GM12878 (cell line): ENCODE measurements around the gene RNF34. TPM values are rescaled to one million over a fixed set of nuclear protein-coding genes. Genes with fewer than 3 reads are reported as not detected.

Experiments
- CHD2 ChIP-seq: IDR thresholded peaks from 2 replicates; pipeline ENCODE4 v1.6.1; 2011; ENCODE audit warnings: low read depth, low read length, improper control_type of control experiment, borderline replicate concordance
- EZH2 ChIP-seq: IDR thresholded peaks from 2 replicates; pipeline ENCODE4 v1.6.1; 2012; ENCODE audit warnings: low read depth, mild to moderate bottlenecking, control low read depth, inconsistent platforms, low read length, borderline replicate concordance; ENCODE audit not compliant: control insufficient read depth
- FOXM1 ChIP-seq: IDR thresholded peaks from 2 replicates; pipeline ENCODE4 v1.6.1; 2012; ENCODE audit warnings: low read depth, mild to moderate bottlenecking, inconsistent platforms, low read length, moderate library complexity
- PBX3 ChIP-seq: IDR thresholded peaks from 2 replicates; pipeline ENCODE4 v1.6.1; 2011; ENCODE audit warnings: mild to moderate bottlenecking, low read depth, low read length, moderate library complexity; ENCODE audit not compliant: insufficient replicate concordance
- RAD21 ChIP-seq: IDR thresholded peaks from 2 replicates; pipeline ENCODE4 v1.6.1; 2011; ENCODE audit warnings: mild to moderate bottlenecking, low read depth, low read length, moderate library complexity; ENCODE audit not compliant: insufficient read depth
- RELB ChIP-seq: fragments of 450-650 bp; IDR thresholded peaks from 2 replicates; pipeline ENCODE4 v1.6.1; 2017; ENCODE audit warnings: low read depth, mild to moderate bottlenecking, moderate library complexity
- SIX5 ChIP-seq: IDR thresholded peaks from 2 replicates; pipeline ENCODE4 v1.6.1; 2011; ENCODE audit warnings: mild to moderate bottlenecking, low read depth, low read length, moderate library complexity; ENCODE audit not compliant: severe bottlenecking
- USF2 ChIP-seq: IDR thresholded peaks from 2 replicates; pipeline ENCODE4 v1.6.1; 2011; ENCODE audit warnings: low read depth, low read length, improper control_type of control experiment, borderline replicate concordance
- ZNF217 ChIP-seq: fragments of 450-650 bp; IDR thresholded peaks from 2 replicates; pipeline ENCODE4 v1.6.1; 2017; ENCODE audit warnings: antibody characterized with exemption, mild to moderate bottlenecking
- polyA plus RNA-seq, 11 experiments: library from polyadenylated mRNA; depleted of rRNA in 4 of 11; unstranded in 6 of 11; stranded (reverse) in 5 of 11; fragments of >200 nt; fragmentation: Nextera tagmentation in 4 of 11; fragmentation: Illumina TruSeq in 1 of 11; extraction: Ambion mirVana in 4 of 11; extraction: Trizol in 1 of 11; gene quantifications; 1 replicate in 1 of 11; 2 replicates in 10 of 11; pipeline versions ENCODE4 v1.2.1 to v1.2.3, GENCODE V29; 2011 to 2016; ENCODE audit warnings: inconsistent platforms in 2 of 11, missing spikeins in 2 of 11, low read depth in 1 of 11
- total RNA-seq, 4 experiments: library from RNA; depleted of rRNA in 3 of 4; stranded (reverse); fragments of >200 nt in 3 of 4; fragmentation: Illumina TruSeq in 1 of 4; extraction: Trizol in 1 of 4; gene quantifications; 2 replicates each; pipeline versions ENCODE4 v1.2.1 to v1.2.3, GENCODE V29; 2013 to 2021
- TF ChIP-seq, protein P1 (sequence below): fragments of 450-650 bp; IDR thresholded peaks from 2 replicates; pipeline ENCODE4 v1.6.1; 2017; ENCODE audit warnings: mild to moderate bottlenecking, low read depth, inconsistent platforms; ENCODE audit not compliant: poor library complexity, severe bottlenecking
- TF ChIP-seq, protein P2 (sequence below): fragments of 450-650 bp; IDR thresholded peaks from 2 replicates; pipeline ENCODE4 v1.6.1; 2017; ENCODE audit warnings: antibody characterized with exemption, mild to moderate bottlenecking, moderate library complexity
- TF ChIP-seq, protein P3 (sequence below): IDR thresholded peaks from 2 replicates; pipeline ENCODE4 v1.6.1; 2012; ENCODE audit warnings: improper control_type of control experiment, low read depth, low read length; ENCODE audit not compliant: insufficient replicate concordance

RNF34 gene
- total and polyA plus RNA-seq, 10 of the 15 experiments (the other 5 are each of a cell fraction or from before 2014, with no cell fraction given): 63.6 to 199 (median 115) TPM

- TF ChIP-seq RELB (peak; percentile 93), ZNF217 (no peak), SIX5 (peak; percentile 74), RAD21 (no peak), USF2 (peak; percentile 92), EZH2 (no peak), FOXM1 (no peak), PBX3 (peak; percentile 30), CHD2 (peak; percentile 96)
- TF ChIP-seq, protein P1, sequence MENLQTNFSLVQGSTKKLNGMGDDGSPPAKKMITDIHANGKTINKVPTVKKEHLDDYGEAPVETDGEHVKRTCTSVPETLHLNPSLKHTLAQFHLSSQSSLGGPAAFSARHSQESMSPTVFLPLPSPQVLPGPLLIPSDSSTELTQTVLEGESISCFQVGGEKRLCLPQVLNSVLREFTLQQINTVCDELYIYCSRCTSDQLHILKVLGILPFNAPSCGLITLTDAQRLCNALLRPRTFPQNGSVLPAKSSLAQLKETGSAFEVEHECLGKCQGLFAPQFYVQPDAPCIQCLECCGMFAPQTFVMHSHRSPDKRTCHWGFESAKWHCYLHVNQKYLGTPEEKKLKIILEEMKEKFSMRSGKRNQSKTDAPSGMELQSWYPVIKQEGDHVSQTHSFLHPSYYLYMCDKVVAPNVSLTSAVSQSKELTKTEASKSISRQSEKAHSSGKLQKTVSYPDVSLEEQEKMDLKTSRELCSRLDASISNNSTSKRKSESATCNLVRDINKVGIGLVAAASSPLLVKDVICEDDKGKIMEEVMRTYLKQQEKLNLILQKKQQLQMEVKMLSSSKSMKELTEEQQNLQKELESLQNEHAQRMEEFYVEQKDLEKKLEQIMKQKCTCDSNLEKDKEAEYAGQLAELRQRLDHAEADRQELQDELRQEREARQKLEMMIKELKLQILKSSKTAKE: peak; percentile 76
- TF ChIP-seq, protein P2, sequence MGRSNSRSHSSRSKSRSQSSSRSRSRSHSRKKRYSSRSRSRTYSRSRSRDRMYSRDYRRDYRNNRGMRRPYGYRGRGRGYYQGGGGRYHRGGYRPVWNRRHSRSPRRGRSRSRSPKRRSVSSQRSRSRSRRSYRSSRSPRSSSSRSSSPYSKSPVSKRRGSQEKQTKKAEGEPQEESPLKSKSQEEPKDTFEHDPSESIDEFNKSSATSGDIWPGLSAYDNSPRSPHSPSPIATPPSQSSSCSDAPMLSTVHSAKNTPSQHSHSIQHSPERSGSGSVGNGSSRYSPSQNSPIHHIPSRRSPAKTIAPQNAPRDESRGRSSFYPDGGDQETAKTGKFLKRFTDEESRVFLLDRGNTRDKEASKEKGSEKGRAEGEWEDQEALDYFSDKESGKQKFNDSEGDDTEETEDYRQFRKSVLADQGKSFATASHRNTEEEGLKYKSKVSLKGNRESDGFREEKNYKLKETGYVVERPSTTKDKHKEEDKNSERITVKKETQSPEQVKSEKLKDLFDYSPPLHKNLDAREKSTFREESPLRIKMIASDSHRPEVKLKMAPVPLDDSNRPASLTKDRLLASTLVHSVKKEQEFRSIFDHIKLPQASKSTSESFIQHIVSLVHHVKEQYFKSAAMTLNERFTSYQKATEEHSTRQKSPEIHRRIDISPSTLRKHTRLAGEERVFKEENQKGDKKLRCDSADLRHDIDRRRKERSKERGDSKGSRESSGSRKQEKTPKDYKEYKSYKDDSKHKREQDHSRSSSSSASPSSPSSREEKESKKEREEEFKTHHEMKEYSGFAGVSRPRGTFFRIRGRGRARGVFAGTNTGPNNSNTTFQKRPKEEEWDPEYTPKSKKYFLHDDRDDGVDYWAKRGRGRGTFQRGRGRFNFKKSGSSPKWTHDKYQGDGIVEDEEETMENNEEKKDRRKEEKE: no peak
- TF ChIP-seq, protein P3, sequence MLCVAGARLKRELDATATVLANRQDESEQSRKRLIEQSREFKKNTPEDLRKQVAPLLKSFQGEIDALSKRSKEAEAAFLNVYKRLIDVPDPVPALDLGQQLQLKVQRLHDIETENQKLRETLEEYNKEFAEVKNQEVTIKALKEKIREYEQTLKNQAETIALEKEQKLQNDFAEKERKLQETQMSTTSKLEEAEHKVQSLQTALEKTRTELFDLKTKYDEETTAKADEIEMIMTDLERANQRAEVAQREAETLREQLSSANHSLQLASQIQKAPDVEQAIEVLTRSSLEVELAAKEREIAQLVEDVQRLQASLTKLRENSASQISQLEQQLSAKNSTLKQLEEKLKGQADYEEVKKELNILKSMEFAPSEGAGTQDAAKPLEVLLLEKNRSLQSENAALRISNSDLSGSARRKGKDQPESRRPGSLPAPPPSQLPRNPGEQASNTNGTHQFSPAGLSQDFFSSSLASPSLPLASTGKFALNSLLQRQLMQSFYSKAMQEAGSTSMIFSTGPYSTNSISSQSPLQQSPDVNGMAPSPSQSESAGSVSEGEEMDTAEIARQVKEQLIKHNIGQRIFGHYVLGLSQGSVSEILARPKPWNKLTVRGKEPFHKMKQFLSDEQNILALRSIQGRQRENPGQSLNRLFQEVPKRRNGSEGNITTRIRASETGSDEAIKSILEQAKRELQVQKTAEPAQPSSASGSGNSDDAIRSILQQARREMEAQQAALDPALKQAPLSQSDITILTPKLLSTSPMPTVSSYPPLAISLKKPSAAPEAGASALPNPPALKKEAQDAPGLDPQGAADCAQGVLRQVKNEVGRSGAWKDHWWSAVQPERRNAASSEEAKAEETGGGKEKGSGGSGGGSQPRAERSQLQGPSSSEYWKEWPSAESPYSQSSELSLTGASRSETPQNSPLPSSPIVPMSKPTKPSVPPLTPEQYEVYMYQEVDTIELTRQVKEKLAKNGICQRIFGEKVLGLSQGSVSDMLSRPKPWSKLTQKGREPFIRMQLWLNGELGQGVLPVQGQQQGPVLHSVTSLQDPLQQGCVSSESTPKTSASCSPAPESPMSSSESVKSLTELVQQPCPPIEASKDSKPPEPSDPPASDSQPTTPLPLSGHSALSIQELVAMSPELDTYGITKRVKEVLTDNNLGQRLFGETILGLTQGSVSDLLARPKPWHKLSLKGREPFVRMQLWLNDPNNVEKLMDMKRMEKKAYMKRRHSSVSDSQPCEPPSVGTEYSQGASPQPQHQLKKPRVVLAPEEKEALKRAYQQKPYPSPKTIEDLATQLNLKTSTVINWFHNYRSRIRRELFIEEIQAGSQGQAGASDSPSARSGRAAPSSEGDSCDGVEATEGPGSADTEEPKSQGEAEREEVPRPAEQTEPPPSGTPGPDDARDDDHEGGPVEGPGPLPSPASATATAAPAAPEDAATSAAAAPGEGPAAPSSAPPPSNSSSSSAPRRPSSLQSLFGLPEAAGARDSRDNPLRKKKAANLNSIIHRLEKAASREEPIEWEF: no peak
Observed at GRCh38 chr12:121351820-121352681, 47.9 kb upstream of the RNF34 start, which contains the start of gene ANAPC5 (continued).
